ENCODE measurements around the gene CDC42BPB.

Gene CDC42BPB

GRCh38 chr14:103087343-103087835, 30.0 kb upstream of the CDC42BPB start:
- peaks cover 11% of the 10 kb centered on the region for H3K4me1 Mint-ChIP-seq
- no peak overlapping the region for H3K27ac Mint-ChIP-seq
- DNase-seq (ENCODE audit: low spot score in 2 of 2) (no peak), ATAC-seq (no peak)
- H3K36me3 Mint-ChIP-seq = no peaks in the 10 kb centered on the region
- H3K9me3 Mint-ChIP-seq = no peaks in the 10 kb centered on the region
- H3K4me3 Mint-ChIP-seq = no peak overlapping the region

- H3K36me3 Mint-ChIP-seq = no peaks in the 10 kb centered on the region
- ATAC-seq = no peak
- H3K4me1 Mint-ChIP-seq = peaks cover 8% of the 10 kb centered on the region
- no peak overlapping the region for H3K4me3 Mint-ChIP-seq
- no peak for DNase-seq (ENCODE audit: low spot score in 2 of 2)
- H3K9me3 Mint-ChIP-seq = no peaks in the 10 kb centered on the region
- no peak overlapping the region for H3K27ac Mint-ChIP-seq
Observed at GRCh38 chr14:103086771-103087342, 29.5 kb upstream of the CDC42BPB start.

- DNase-seq (ENCODE audit: low spot score in 2 of 2) (no peak), ATAC-seq (no peak)
- no peaks in the 10 kb centered on the region for H3K4me1 Mint-ChIP-seq
- no peaks in the 10 kb centered on the region for H3K9me3 Mint-ChIP-seq
- H3K36me3 Mint-ChIP-seq = no peaks in the 10 kb centered on the region
- H3K4me3 Mint-ChIP-seq = no peak overlapping the region
- H3K27ac Mint-ChIP-seq = no peak overlapping the region
Observed at GRCh38 chr14:103085106-103086091, 28.1 kb upstream of the CDC42BPB start.

- Mint-ChIP-seq H3K4me3 (no peak within 1 kb of the TSS), H3K9me3 (no peaks in the 10 kb centered on the region), H3K27ac (no peak within 1 kb of the TSS), H3K36me3 (no peaks in the 10 kb centered on the region), H3K4me1 (no peaks in the 10 kb centered on the region)
- ATAC-seq (peak; percentile 2), DNase-seq (ENCODE audit: low spot score in 2 of 2) (no peak)
Observed at GRCh38 chr14:103084021-103084919, 26.9 kb upstream of the CDC42BPB start, which contains the start of gene LBHD2. LBHD2 (plus strand) TSS chr14:103084210; CDS start chr14:103086013, 1,803 bp downstream.

- DNase-seq (ENCODE audit: low spot score in 2 of 2) (no peak), ATAC-seq (no peak)
- Mint-ChIP-seq H3K4me1 (no peaks in the 10 kb centered on the region), H3K9me3 (no peaks in the 10 kb centered on the region), H3K27ac (no peak overlapping the region), H3K36me3 (no peaks in the 10 kb centered on the region), H3K4me3 (no peak overlapping the region)
Observed at GRCh38 chr14:103081951-103082350, 24.6 kb upstream of the CDC42BPB start.

GRCh38 chr14:103078860-103079587, 21.7 kb upstream of the CDC42BPB start:
- Mint-ChIP-seq H3K9me3 (no peaks in the 10 kb centered on the region), H3K4me3 (no peak overlapping the region), H3K36me3 (no peaks in the 10 kb centered on the region), H3K4me1 (no peaks in the 10 kb centered on the region), H3K27ac (no peak overlapping the region)
- no peak for ATAC-seq
- DNase-seq (ENCODE audit: low spot score in 2 of 2) = peak in 1 of 2 donors; percentile 51

GRCh38 chr14:103078420-103078749, 21.0 kb upstream of the CDC42BPB start:
- no peaks in the 10 kb centered on the region for H3K4me1 Mint-ChIP-seq
- H3K36me3 Mint-ChIP-seq = no peaks in the 10 kb centered on the region
- no peak overlapping the region for H3K4me3 Mint-ChIP-seq
- peak; percentile 69 for ATAC-seq
- no peaks in the 10 kb centered on the region for H3K9me3 Mint-ChIP-seq
- H3K27ac Mint-ChIP-seq = no peak overlapping the region
- DNase-seq (ENCODE audit: low spot score in 2 of 2) = peak; percentile 44 to 75

GRCh38 chr14:103074729-103075367, 17.5 kb upstream of the CDC42BPB start:
- Mint-ChIP-seq H3K4me3 (peak overlapping the region; percentile 48), H3K36me3 (no peaks in the 10 kb centered on the region), H3K27ac (no peak overlapping the region), H3K4me1 (no peaks in the 10 kb centered on the region), H3K9me3 (no peaks in the 10 kb centered on the region)
- peak; percentile 58 for ATAC-seq
- DNase-seq (ENCODE audit: low spot score in 2 of 2) = no peak

- no peaks in the 10 kb centered on the region for H3K9me3 Mint-ChIP-seq
- peak overlapping the region; percentile 48 for H3K4me3 Mint-ChIP-seq
- no peaks in the 10 kb centered on the region for H3K36me3 Mint-ChIP-seq
- no peaks in the 10 kb centered on the region for H3K4me1 Mint-ChIP-seq
- no peak overlapping the region for H3K27ac Mint-ChIP-seq
- ATAC-seq = no peak
- no peak for DNase-seq (ENCODE audit: low spot score in 2 of 2)
Observed at GRCh38 chr14:103073876-103074728, 16.8 kb upstream of the CDC42BPB start.

- no peaks in the 10 kb centered on the region for H3K36me3 Mint-ChIP-seq
- no peak for DNase-seq (ENCODE audit: low spot score in 2 of 2)
- ATAC-seq = no peak
- H3K9me3 Mint-ChIP-seq = no peaks in the 10 kb centered on the region
- no peak overlapping the region for H3K27ac Mint-ChIP-seq
- no peak overlapping the region for H3K4me3 Mint-ChIP-seq
- no peaks in the 10 kb centered on the region for H3K4me1 Mint-ChIP-seq
Observed at GRCh38 chr14:103073367-103073875, 16.1 kb upstream of the CDC42BPB start.

- no peaks in the 10 kb centered on the region for H3K4me1 Mint-ChIP-seq
- H3K36me3 Mint-ChIP-seq = no peaks in the 10 kb centered on the region
- H3K4me3 Mint-ChIP-seq = no peak overlapping the region
- no peaks in the 10 kb centered on the region for H3K9me3 Mint-ChIP-seq
- ATAC-seq = no peak
- H3K27ac Mint-ChIP-seq = no peak overlapping the region
- no peak for DNase-seq (ENCODE audit: low spot score in 2 of 2)
Observed at GRCh38 chr14:103072595-103073366, 15.4 kb upstream of the CDC42BPB start.

- no peak for DNase-seq (ENCODE audit: low spot score in 2 of 2)
- ATAC-seq = no peak
- Mint-ChIP-seq H3K27ac (no peak overlapping the region), H3K36me3 (no peaks in the 10 kb centered on the region), H3K4me3 (no peak overlapping the region), H3K4me1 (no peaks in the 10 kb centered on the region), H3K9me3 (no peaks in the 10 kb centered on the region)
Observed at GRCh38 chr14:103071544-103072251, 14.3 kb upstream of the CDC42BPB start.

All from stimulated activated effector memory CD8-positive, alpha-beta T cell treated with anti-CD3 and anti-CD28 coated beads, Interleukin-12 subunit alpha, Interleukin-12 subunit beta, amount 100 ng/mL, for 72 hours (primary cell).